MM.1S (cell line): ENCODE measurements around the gene KCNT1.

Source experiments
- CTCF ChIP-seq: fragments of 300-600 bp; sonication (generic); IDR thresholded peaks from 2 replicates; pipeline ENCODE4 v1.5.1; 2016; ENCODE audit warnings: antibody characterized with exemption, low read length, mixed read lengths
- EZH2 ChIP-seq: fragments of 300-600 bp; sonication (generic); optimal IDR thresholded peaks from 2 replicates; pipeline ENCODE3; 2017; ENCODE audit warnings: low read depth, mild to moderate bottlenecking, antibody characterized with exemption, low read length, mixed read lengths
- EZH2phosphoT487 ChIP-seq: fragments of 300-600 bp; sonication (generic); IDR thresholded peaks from 2 replicates; pipeline ENCODE4 v1.6.1; 2018; ENCODE audit warnings: antibody characterized with exemption, low read length

GRCh38 chr9:135739271-135740220 is 37.6 kb downstream of the KCNT1 start:
- TF ChIP-seq CTCF = no peak
- no peak for TF ChIP-seq EZH2
- TF ChIP-seq EZH2phosphoT487 = no peak
